Measurements from ENCODE around the gene PRAMEF11.

PRAMEF11 gene

GRCh38 chr1:12775443-12775842, 55.8 kb downstream of the PRAMEF11 start:
- Histone ChIP-seq H3K4me3 (no peak overlapping the region), H3K27ac (no peak overlapping the region)

GRCh38 chr1:12774801-12775345, 56.3 kb downstream of the PRAMEF11 start:
- no peak overlapping the region for H3K27ac ChIP-seq
- H3K4me3 ChIP-seq, result no peak overlapping the region
